ENCODE data around the gene KIF3B.
"Not testable (repeated sequence)": the region's sequence is repeated elsewhere in the genome, so short reads cannot be mapped to it uniquely, and the experiment has no call there.

DNA sequence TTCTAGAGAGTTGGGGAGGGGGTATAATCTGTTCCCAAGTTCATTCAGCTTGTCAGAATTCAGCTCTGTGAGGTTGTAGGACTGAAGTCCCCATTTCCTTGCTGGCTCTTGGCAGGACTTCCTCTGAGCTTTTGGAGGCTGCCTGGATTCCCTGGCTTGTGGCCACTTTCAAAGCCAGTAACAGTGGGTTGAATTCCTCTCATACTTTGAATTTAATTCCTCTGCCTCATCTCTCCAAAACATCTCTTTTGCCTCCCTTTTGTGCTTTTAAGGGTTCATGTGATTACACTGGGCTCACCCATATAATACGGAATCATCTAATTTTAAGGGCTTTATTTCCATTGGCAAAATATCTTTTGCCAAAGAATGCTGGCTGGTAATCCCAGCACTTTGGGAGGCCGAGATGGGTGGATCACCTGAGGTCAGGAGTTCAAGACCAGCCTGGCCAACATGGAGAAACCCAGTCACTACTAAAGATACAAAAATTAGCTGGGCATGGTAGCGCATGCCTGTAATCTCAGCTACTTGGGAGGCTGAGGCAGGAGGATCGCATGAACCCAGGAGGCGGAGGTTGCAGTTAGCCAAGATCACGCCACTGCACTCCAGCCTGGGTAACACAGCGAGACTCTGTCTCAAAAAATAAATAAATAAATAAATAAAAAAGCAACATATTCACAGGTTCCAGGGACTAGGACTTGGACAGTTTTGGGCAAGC lies 78.6 kb downstream of the KIF3B start:
- not testable (repeated sequence) for TF ChIP-seq FOXK2 (IDR thresholded peaks at IDR 0.05); TARDBP (IDR thresholded peaks at IDR 0.05); FOXA1 (IDR thresholded peaks at IDR 0.05); SUZ12 (IDR thresholded peaks at IDR 0.05); FOXM1 (IDR thresholded peaks at IDR 0.05; ENCODE audit: borderline replicate concordance); BHLHE40 (IDR thresholded peaks at IDR 0.05; ENCODE audit: borderline replicate concordance); L3MBTL2 (conservative IDR thresholded peaks at IDR 0.05); ELF4 (IDR thresholded peaks at IDR 0.05)
- TF ChIP-seq, protein P1, sequence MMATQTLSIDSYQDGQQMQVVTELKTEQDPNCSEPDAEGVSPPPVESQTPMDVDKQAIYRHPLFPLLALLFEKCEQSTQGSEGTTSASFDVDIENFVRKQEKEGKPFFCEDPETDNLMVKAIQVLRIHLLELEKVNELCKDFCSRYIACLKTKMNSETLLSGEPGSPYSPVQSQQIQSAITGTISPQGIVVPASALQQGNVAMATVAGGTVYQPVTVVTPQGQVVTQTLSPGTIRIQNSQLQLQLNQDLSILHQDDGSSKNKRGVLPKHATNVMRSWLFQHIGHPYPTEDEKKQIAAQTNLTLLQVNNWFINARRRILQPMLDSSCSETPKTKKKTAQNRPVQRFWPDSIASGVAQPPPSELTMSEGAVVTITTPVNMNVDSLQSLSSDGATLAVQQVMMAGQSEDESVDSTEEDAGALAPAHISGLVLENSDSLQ (IDR thresholded peaks at IDR 0.05): not testable (repeated sequence)

Data from HEK293T (cell line).